Upper lobe of left lung (tissue), 4 donors: ENCODE data around the gene SNX10.

Source experiments
- POLR2A ChIP-seq, 4 donors: fragments of 450-650 bp; IDR thresholded peaks; one replicate each; pipeline ENCODE4 v1.5.1; 2016 to 2017; ENCODE audit warnings: antibody characterized with exemption in 4 of 4, mild to moderate bottlenecking in 2 of 4
- POLR2AphosphoS5 ChIP-seq, 2 donors: sonication (generic); formaldehyde crosslinking; IDR thresholded peaks; one replicate each; pipeline ENCODE4 v1.5.1; 2017; ENCODE audit warnings: antibody characterized with exemption in 2 of 2
- TF ChIP-seq, protein P1 (sequence below), 6 experiments: fragments of 450-650 bp in 4 of 6; fragments of 200-600 bp in 2 of 6; sonication (generic) in 2 of 6; IDR thresholded peaks; one replicate each; pipeline ENCODE4 v1.5.1; 2016 to 2019; ENCODE audit warnings: antibody characterized with exemption in 6 of 6

DNA sequence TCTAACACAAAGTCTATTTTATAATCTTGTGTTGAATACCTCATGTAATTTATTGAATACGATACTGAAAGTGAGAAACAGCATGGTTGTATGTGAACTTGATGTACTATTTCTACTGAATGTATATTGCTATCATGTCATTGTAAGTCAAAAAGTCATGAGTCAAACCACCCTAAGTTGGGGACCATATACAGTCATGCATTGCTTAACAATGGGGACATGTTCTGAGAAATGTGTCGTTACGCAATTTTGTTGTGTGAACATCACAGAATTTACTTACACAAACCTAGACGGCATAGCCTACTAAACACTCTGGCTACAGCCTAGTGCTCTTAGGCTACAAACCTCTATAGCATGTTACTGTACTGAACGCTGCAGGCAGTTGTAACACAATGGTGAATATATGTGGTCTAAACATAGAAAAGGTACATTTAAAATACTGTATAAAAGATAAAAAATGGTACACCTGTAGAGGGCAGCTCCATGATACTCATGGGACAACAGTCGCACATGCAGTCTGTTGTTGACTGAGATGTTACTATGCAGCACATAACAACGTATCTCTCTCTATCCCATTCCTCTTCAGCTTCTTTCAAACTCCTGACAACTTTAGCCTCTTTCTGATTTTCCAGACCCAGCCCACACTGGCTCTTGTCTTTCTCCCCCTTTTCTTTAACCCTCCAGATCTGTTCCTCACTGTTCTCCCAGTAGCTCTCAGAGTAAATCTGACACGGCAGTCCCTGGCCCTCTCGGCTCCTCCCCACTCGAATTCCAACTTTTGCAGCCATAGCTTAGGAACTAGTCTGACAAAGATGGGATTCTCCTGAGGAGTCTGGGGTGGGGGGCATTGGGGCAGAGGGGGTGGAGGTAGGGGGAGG, 90.1 kb downstream of the SNX10 start:
- no peak for TF ChIP-seq POLR2A (IDR thresholded peaks at IDR 0.05)
- TF ChIP-seq, protein P1, sequence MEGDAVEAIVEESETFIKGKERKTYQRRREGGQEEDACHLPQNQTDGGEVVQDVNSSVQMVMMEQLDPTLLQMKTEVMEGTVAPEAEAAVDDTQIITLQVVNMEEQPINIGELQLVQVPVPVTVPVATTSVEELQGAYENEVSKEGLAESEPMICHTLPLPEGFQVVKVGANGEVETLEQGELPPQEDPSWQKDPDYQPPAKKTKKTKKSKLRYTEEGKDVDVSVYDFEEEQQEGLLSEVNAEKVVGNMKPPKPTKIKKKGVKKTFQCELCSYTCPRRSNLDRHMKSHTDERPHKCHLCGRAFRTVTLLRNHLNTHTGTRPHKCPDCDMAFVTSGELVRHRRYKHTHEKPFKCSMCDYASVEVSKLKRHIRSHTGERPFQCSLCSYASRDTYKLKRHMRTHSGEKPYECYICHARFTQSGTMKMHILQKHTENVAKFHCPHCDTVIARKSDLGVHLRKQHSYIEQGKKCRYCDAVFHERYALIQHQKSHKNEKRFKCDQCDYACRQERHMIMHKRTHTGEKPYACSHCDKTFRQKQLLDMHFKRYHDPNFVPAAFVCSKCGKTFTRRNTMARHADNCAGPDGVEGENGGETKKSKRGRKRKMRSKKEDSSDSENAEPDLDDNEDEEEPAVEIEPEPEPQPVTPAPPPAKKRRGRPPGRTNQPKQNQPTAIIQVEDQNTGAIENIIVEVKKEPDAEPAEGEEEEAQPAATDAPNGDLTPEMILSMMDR (IDR thresholded peaks at IDR 0.05) = no peak
- TF ChIP-seq POLR2AphosphoS5 (IDR thresholded peaks at IDR 0.05) = peak in 1 of 2 donors; percentile 63
